Ecto neural progenitor cell (in vitro differentiated cells): ENCODE measurements around the gene SORBS1.
A peak's percentile ranks its signal among the peaks of the same experiment; 100 is the strongest.
"Not testable (repeated sequence)": the region's sequence is repeated elsewhere in the genome, so short reads cannot be mapped to it uniquely, and the experiment has no call there.

Experiments
- DNase-seq: peaks from one replicate; pipeline ENCODE4 v3.0.0-alpha.2; 2018; ENCODE audit warnings: low spot score

SORBS1 gene

GRCh38 chr10:95482501-95483233 lies 78.5 kb downstream of the SORBS1 start:
- DNase-seq, result no peak

GRCh38 chr10:95480901-95481491 lies 80.2 kb downstream of the SORBS1 start:
- no peak for DNase-seq

GRCh38 chr10:95480102-95480900 lies 80.9 kb downstream of the SORBS1 start:
- no peak for DNase-seq

DNA sequence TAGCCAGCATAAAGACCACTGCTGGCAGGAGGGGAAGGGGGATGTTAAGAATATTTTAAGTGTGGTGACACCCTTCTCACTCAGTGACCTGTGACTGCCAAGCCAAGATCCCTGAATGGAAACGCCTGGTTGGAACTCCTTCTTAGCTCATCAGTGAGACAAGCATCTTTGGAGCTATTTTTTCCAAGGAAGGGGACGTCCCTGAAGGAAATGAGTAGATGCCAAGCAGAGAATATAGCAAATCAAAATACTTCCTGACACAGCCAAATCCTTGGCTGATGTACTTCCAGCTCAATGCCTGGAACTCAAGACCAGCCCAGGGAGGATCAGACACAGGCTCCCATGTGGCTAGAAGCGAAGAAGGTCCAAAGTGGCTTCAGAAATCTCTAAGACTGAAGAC lies 82.2 kb downstream of the SORBS1 start:
- no peak for DNase-seq

DNA sequence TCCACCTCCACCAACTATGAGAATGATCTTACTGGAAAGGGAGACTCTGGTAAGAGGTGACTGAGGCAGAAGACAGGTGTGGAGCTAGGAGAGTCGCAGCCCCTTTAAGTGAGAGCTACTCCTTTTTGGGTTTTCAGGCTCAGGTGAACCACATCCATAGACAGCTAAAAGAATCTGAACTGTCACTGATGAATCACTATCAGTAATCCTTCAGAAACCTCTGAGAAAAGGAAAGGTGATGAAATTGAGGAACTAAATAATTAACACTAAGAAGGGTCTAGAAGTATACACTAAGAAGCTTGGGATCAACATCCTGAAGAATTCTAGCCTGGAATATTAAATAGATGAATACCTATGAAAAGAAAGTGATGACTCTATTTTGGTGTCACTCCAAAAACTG lies 83.0 kb downstream of the SORBS1 start:
- no peak for DNase-seq

DNA sequence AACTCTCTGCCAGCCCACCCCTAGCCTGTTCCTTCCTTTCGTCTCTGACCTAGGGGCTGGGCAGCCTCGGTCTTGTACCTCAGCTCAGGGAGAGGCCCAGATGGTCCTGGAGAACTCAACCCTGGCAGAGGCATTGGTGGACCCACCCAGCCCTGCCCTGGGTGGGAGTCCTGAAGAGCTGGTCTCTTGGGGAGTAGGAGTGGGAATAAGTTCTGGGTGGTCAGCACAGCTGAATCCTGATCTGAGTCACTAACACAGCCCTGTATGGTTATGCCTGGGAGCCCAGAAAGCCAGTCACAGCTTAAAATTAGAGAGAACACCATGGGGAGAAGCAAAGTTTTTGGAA lies 84.0 kb downstream of the SORBS1 start:
- DNase-seq, result no peak

GRCh38 chr10:95476469-95477174 lies 84.5 kb downstream of the SORBS1 start:
- DNase-seq, result no peak

DNA sequence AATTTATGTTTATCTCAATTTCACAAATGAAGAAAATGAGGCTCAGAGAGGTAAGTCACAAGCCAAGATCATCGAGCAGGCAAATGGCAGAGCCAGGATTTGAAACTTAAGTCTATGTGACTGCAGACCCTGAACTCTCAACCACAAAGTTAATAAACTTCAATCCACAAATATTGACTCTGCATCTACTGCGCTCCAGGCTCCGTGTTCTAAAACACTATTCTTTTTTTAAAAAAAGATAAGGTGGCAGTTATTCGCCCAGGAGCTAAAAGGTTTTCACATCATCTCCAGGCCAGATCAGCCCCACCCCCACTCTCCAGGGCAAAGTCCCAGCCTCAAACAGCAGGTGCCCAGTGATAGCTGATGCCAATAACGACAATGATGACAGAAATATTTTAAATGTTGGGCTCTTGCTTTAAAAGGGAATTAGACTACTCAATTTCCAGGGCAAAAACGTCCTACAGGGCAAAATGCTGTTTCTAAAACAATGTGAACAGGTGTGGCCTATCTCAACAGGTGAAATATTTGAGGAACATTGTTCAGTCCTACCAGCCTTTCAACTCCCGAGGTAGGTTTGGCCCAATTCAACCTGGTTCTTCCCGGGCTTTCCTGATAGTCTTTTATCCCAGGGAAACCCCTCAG lies 85.2 kb downstream of the SORBS1 start:
- no peak for DNase-seq

DNA sequence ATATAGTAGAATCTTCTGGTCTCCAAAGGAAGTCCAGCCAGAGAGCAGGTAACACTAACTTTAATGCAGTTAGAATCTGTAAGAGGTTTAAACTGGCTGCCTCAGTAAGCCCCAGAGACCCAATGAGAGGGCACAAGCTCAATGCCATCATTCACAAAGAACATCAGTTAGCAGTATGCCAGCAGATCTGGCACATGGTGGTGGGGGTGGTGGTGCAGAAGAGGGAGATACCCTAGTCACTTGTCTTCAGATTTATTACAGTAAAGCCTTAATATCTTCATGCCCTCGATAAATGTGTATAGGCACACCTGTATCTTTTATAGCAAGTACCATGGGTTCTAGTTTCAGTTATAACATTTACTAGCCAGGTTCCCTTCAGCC lies 86.2 kb downstream of the SORBS1 start:
- DNase-seq, result no peak

GRCh38 chr10:95474228-95475002 lies 86.8 kb downstream of the SORBS1 start:
- DNase-seq, result no peak

DNA sequence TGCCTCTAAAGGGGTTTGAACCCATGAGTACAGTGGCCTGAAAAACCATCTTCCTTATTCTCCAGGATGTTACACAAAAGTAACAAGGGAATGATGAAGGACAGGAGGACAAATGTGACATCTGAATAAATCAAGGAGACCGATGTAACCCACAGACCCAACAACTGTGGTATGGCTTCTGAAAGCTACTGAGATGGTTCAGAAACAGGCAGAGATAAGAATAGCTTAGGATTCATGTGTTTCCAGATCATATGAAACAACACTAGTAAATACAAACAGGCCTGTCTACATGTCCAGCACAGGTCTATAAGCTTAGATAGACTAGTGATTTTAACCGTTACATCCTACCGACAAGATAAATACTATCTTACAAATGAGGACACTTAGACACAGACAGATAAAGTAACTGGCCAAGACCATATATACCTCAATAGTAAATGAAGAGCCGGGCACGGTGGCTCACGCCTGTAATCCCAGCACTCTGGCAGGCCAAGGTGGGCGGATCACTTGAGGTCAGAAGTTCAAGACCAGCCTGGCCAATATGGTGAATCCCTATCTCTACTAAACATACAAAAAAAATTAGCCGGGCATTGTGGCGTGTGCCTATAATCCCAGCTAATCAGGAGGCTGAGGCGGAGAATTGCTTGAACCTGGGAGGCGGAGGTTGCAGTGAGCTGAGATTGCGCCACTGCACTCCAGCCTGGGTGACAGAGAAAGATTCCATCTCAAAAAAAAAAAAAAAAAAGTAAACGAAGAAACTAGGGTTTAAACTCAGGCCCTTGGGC lies 88.7 kb downstream of the SORBS1 start:
- DNase-seq, result no peak

DNA sequence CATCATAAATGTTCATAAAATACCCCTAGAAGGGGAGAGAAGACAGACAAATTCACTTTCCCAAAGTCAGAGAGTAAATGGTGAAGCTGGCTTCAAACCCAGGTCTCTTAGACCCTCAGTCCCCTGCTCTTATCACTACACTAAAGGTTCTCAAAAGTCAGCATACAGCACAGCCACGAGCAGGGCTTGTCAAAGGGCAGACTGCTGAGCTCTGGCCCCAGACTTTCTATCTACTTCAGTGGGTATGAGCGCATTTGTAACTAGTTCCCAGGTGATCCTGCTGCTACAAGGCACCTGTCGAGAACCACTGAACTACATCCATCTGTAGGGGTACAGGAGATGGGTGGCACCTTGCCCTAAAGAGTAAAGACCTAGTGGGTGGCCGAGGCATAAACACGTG lies 91.5 kb downstream of the SORBS1 start:
- DNase-seq, result no peak

DNA sequence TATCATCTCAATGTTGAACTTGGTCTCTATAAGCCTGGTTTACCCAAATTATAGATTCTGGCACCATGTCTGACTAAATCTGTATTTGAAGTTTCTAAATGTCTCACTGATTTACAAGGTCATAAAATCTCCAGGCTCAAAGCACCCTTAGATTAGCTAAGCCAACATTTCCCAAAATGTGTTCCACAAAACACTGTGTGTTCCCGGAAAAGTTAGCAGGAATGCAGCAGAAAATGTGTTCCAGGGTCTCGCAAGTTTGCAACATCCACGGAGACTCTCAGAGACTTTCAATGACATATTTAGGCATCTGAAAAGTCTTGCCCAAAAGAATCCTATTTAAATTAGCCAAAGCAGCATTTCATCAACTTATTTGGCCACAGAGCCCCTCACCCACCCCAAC lies 91.9 kb downstream of the SORBS1 start:
- no peak for DNase-seq

GRCh38 chr10:95467642-95468041 lies 93.5 kb downstream of the SORBS1 start:
- DNase-seq, result not testable (repeated sequence)

GRCh38 chr10:95467162-95467599 lies 94.0 kb downstream of the SORBS1 start:
- DNase-seq, result peak; percentile 82

- no peak for DNase-seq
These were observed 94.7 kb downstream of the SORBS1 start for GRCh38 chr10:95466436-95466835.

GRCh38 chr10:95464280-95464679 lies 96.9 kb downstream of the SORBS1 start:
- no peak for DNase-seq

GRCh38 chr10:95462740-95463667 lies 98.2 kb downstream of the SORBS1 start:
- DNase-seq, result no peak

- no peak for DNase-seq
These were observed 99.6 kb downstream of the SORBS1 start for GRCh38 chr10:95461611-95462010.
